ENCODE measurements around the gene TRPV4. TPM values are rescaled to one million over a fixed set of nuclear protein-coding genes. Genes with fewer than 3 reads are reported as not detected.

The TRPV4 gene
- total RNA-seq, 1 donor from 2014 or later = 2.1 TPM

DNA sequence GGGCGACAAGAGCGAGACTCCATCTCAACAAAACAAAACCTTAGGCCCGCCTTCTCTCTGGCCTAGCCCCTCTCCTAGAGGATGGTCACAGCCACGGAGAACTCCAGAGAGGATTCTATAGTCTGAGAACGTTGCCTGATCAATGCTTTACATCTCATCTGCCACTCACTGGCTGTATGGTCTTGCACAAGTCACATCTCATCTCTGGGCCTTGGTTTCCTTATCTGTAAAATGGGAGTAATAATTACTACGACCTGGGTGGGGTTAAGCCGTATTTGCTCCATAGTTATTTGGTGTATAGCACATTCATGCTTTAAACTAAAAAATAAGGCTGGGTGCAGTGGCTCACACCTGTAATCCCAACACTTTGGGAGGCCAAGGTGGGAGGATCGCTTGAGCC lies 8.5 kb downstream of the TRPV4 start:
- H3K4me3 Mint-ChIP-seq = no peak overlapping the region
- H3K27me3 Mint-ChIP-seq = no peaks in the 10 kb centered on the region
- H3K36me3 Mint-ChIP-seq = no peaks in the 10 kb centered on the region
- no peak for DNase-seq (ENCODE audit: extremely low spot score, unreplicated experiment)
- H3K4me1 Mint-ChIP-seq (ENCODE audit: unreplicated experiment) = no peaks in the 10 kb centered on the region
- H3K27ac Mint-ChIP-seq = no peak overlapping the region
- no peaks in the 10 kb centered on the region for H3K9me3 Mint-ChIP-seq
- TF ChIP-seq, protein P1, sequence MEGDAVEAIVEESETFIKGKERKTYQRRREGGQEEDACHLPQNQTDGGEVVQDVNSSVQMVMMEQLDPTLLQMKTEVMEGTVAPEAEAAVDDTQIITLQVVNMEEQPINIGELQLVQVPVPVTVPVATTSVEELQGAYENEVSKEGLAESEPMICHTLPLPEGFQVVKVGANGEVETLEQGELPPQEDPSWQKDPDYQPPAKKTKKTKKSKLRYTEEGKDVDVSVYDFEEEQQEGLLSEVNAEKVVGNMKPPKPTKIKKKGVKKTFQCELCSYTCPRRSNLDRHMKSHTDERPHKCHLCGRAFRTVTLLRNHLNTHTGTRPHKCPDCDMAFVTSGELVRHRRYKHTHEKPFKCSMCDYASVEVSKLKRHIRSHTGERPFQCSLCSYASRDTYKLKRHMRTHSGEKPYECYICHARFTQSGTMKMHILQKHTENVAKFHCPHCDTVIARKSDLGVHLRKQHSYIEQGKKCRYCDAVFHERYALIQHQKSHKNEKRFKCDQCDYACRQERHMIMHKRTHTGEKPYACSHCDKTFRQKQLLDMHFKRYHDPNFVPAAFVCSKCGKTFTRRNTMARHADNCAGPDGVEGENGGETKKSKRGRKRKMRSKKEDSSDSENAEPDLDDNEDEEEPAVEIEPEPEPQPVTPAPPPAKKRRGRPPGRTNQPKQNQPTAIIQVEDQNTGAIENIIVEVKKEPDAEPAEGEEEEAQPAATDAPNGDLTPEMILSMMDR (conservative IDR thresholded peaks at IDR 0.05) = no peak

DNA sequence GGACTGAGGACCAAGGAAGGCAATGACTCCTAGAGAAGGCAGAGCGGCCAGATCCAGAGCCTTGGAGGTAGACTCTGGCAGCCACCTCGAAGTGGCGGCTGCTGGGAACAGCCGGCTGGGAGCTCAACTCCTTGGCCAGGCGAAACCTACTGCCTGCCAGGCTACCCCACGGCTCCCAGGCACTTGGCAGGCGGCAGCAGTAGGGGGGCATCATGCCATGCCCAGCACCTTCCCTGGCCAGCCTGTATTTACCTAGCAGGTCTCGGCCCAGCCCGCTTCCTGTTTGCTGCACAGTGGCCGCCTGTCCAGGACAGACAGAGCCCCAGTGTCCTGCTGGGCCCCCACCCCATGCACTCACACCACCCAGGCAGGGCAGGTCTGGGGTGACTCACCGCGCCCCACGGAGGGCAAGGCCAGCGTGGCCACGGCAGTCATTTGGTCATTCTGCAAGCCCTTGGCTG lies 10.2 kb downstream of the TRPV4 start:
- no peak for DNase-seq (ENCODE audit: extremely low spot score, unreplicated experiment)
- Mint-ChIP-seq H3K9me3 (no peaks in the 10 kb centered on the region), H3K36me3 (no peaks in the 10 kb centered on the region), H3K4me3 (no peak overlapping the region), H3K27ac (no peak overlapping the region), H3K27me3 (peaks cover 3% of the 10 kb centered on the region), H3K4me1 (ENCODE audit: unreplicated experiment) (peaks cover 4% of the 10 kb centered on the region)
- TF ChIP-seq, protein P1 (conservative IDR thresholded peaks at IDR 0.05) = no peak

GRCh38 chr12:109822416-109822815 lies 10.8 kb downstream of the TRPV4 start:
- no peak overlapping the region for H3K4me3 Mint-ChIP-seq
- no peak for DNase-seq (ENCODE audit: extremely low spot score, unreplicated experiment)
- H3K36me3 Mint-ChIP-seq = no peaks in the 10 kb centered on the region
- no peaks in the 10 kb centered on the region for H3K9me3 Mint-ChIP-seq
- H3K27ac Mint-ChIP-seq = no peak overlapping the region
- H3K4me1 Mint-ChIP-seq (ENCODE audit: unreplicated experiment) = peaks cover 4% of the 10 kb centered on the region
- TF ChIP-seq, protein P1 (conservative IDR thresholded peaks at IDR 0.05) = no peak
- H3K27me3 Mint-ChIP-seq = peaks cover 3% of the 10 kb centered on the region

- Mint-ChIP-seq H3K4me1 (ENCODE audit: unreplicated experiment) (peaks cover 4% of the 10 kb centered on the region), H3K9me3 (no peaks in the 10 kb centered on the region), H3K27ac (no peak overlapping the region), H3K36me3 (no peaks in the 10 kb centered on the region), H3K27me3 (peaks cover 3% of the 10 kb centered on the region), H3K4me3 (no peak overlapping the region)
- DNase-seq (ENCODE audit: extremely low spot score, unreplicated experiment) = no peak
- TF ChIP-seq, protein P1 (conservative IDR thresholded peaks at IDR 0.05) = no peak
These were observed 11.2 kb downstream of the TRPV4 start for GRCh38 chr12:109821968-109822367.

- no peak for DNase-seq (ENCODE audit: extremely low spot score, unreplicated experiment)
- H3K4me1 Mint-ChIP-seq (ENCODE audit: unreplicated experiment) = peaks cover 4% of the 10 kb centered on the region
- H3K4me3 Mint-ChIP-seq = no peak overlapping the region
- peaks cover 3% of the 10 kb centered on the region for H3K27me3 Mint-ChIP-seq
- TF ChIP-seq, protein P1 (conservative IDR thresholded peaks at IDR 0.05) = no peak
- H3K27ac Mint-ChIP-seq = no peak overlapping the region
- no peaks in the 10 kb centered on the region for H3K9me3 Mint-ChIP-seq
- H3K36me3 Mint-ChIP-seq = no peaks in the 10 kb centered on the region
These were observed 12.3 kb downstream of the TRPV4 start for GRCh38 chr12:109820816-109821381.
